GM12801 (cell line): ENCODE results near the gene SH3BP1.

Experiments used
- CTCF ChIP-seq: IDR thresholded peaks from one replicate; pipeline ENCODE4 v1.5.1; 2011; ENCODE audit warnings: control low read depth; ENCODE audit not compliant: insufficient read length; ENCODE audit errors: extremely low read depth

SH3BP1 gene

GRCh38 chr22:37639771-37640590 is 512 bp downstream of the SH3BP1 start:
- TF ChIP-seq CTCF, result no peak

GRCh38 chr22:37640591-37641560 is 1.4 kb downstream of the SH3BP1 start:
- no peak for TF ChIP-seq CTCF

- TF ChIP-seq CTCF, result no peak
Observed at GRCh38 chr22:37641561-37641949, 2.1 kb downstream of the SH3BP1 start.

- peak; percentile 76 for TF ChIP-seq CTCF
Observed at GRCh38 chr22:37643225-37643847, 3.9 kb downstream of the SH3BP1 start.

- TF ChIP-seq CTCF, result no peak
Observed at GRCh38 chr22:37647317-37647716, 7.8 kb downstream of the SH3BP1 start.

- no peak for TF ChIP-seq CTCF
Observed at GRCh38 chr22:37647928-37648327, 8.5 kb downstream of the SH3BP1 start.
